Fibroblast of mammary gland (primary cell): ENCODE data around the gene CEP164.

Experiments
- DNase-seq: peaks from one replicate; pipeline ENCODE4 v3.0.0-alpha.2; 2010; ENCODE audit warnings: low read depth
- H3K4me3 ChIP-seq: 2 replicates; pipeline ENCODE4 v1.5.1; 2011; ENCODE audit warnings: low read depth, mild to moderate bottlenecking, low read length, moderate library complexity; ENCODE audit not compliant: control insufficient read depth
- CTCF ChIP-seq: conservative IDR thresholded peaks from 2 replicates; pipeline ENCODE4 v1.5.1; 2011; ENCODE audit warnings: low read depth, low read length, inconsistent platforms; ENCODE audit not compliant: control insufficient read depth, insufficient read depth

The CEP164 gene

GRCh38 chr11:117302228-117302627 is 25.4 kb upstream of the CEP164 start:
- no peak for DNase-seq
- H3K4me3 ChIP-seq: no peak overlapping the region
- no peak for TF ChIP-seq CTCF

- no peak overlapping the region for H3K4me3 ChIP-seq
- TF ChIP-seq CTCF: no peak
- no peak for DNase-seq
Observed at GRCh38 chr11:117303101-117303500, 24.6 kb upstream of the CEP164 start.

- no peak for DNase-seq
- H3K4me3 ChIP-seq: no peak overlapping the region
- no peak for TF ChIP-seq CTCF
Observed at GRCh38 chr11:117303646-117304315, 23.9 kb upstream of the CEP164 start.

- no peak overlapping the region for H3K4me3 ChIP-seq
- TF ChIP-seq CTCF: no peak
Observed at GRCh38 chr11:117305145-117305544, 22.5 kb upstream of the CEP164 start.

GRCh38 chr11:117309310-117309709 is 18.3 kb upstream of the CEP164 start:
- H3K4me3 ChIP-seq: no peak overlapping the region
- DNase-seq: no peak
- TF ChIP-seq CTCF: no peak

More at GRCh38 chr11:117305145-117305544, 22.5 kb upstream of the CEP164 start:
- no peak for DNase-seq

GRCh38 chr11:117313091-117313490 is 14.6 kb upstream of the CEP164 start:
- TF ChIP-seq CTCF: no peak
- no peak overlapping the region for H3K4me3 ChIP-seq
- DNase-seq: no peak
